GM18873 (cell line): ENCODE results near the gene EIF4G3.
"Not testable (repeated sequence)": the region's sequence is repeated elsewhere in the genome, so short reads cannot be mapped to it uniquely, and the experiment has no call there.

Source experiments
- ATAC-seq: cut with Tn5 transposase; IDR thresholded peaks from one replicate; pipeline ENCODE4 v1.9.1; 2021; ENCODE audit warnings: mild to moderate bottlenecking, moderate library complexity, moderate number of reproducible peaks; ENCODE audit not compliant: unreplicated experiment, low FRiP score

Gene EIF4G3

DNA sequence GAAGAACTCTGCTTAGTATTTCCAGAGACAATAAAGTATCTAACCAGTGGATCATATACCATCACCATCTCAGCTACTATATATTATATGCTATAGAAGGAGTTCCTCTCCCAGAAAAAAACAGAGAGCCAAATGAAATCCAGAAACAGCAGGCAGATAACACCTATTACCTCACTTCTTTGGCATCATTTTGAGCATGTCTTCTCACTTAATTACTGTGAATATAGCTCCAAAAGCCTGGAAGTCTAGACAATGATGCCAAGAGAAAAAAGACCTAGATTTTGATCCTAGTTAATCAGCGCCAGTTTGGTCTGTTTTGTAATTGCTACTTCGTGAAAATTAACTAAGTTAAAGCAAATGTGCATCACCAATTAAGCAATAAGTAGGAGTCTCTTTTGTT lies 131.3 kb downstream of the EIF4G3 start:
- ATAC-seq = no peak

DNA sequence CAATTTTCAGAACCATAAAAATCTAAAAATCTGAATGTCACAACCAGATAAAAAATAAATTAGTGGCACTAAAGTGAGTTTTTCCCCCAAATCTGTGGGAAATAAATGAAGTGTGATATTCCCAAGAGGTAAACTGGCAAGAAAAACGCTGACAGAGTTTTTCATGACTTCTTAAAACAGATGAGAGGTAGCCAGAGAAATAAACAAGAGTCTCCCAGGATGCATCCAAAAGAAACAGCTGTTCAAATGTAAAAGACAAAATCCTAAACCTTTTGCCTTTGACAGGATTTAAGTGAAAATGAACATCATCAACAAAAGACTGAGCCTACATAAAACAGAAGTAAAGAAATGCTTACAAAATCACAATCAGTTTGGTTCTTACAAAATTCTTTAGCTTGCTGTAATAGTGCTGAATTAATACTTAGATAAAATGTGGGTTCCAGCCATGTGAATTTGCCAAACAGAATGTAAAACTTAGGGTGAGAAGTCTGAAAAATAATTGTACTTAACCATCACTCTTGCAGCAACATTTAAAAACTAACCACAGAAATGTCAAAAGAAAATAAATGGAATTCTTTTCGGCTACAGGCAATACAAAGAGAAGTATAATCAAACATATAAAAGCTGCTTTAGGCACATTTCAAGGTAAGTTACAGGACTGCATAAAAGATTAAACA lies 133.6 kb downstream of the EIF4G3 start:
- no peak for ATAC-seq

- no peak for ATAC-seq
These were observed 135.2 kb downstream of the EIF4G3 start for GRCh38 chr1:21041541-21041940.

DNA sequence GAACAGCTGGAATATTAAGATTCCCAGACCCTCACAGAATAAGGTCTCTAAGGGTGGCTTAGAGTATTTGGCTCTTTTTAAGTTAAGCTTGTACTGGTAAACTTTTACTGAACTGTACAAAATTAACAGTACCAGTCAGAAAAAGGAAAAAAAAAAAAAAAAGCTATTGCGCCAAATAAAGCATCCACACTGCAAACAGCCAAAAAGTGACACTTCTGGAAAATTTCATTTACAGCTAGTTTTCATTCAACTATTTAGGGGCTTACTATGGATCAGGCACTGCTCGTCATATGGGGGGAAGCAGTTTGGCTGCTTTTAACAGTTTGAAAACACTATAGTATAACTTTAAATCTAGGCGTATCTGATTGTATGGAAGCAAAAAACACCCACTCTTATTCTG lies 139.6 kb downstream of the EIF4G3 start:
- ATAC-seq = no peak

DNA sequence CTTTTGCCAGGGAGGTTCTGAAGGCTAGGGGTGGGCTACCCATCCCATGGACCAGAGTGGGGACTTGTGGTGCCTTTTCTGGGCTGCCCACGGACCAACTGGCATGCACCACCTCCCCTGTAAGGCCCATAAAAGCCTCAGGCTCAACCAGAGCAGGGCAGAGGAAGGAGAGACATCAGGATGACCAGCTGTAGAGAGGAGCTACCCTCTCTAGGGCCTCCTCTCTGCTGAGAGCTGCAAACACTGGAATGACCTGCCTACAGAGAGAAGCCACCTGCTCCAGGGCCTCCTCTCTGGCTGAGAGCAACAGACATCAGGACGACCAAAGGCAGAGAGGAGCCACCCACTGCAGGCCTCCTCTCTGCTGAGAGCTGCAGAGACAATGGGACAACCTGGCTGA lies 140.9 kb downstream of the EIF4G3 start:
- ATAC-seq = no peak

- ATAC-seq = no peak
These were observed 141.7 kb downstream of the EIF4G3 start for GRCh38 chr1:21034725-21035628.

DNA sequence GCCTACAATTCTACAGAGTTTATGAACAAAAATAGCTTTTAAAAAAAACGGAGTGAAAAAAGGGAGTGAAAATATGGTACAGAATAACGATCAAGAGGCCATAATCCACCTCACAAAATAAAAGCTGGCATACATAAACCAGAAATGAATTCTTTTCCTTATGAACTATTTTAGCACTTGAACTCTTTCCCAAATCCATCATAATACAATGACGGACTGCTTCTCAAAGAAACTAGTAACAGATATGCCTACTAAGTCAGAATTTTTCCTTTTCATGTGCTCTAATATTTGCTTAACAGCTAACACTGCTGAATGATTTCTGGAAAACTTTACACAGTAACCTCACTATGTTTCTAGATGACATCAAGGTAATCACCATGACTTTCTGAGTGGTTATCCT lies 144.0 kb downstream of the EIF4G3 start:
- no peak for ATAC-seq

DNA sequence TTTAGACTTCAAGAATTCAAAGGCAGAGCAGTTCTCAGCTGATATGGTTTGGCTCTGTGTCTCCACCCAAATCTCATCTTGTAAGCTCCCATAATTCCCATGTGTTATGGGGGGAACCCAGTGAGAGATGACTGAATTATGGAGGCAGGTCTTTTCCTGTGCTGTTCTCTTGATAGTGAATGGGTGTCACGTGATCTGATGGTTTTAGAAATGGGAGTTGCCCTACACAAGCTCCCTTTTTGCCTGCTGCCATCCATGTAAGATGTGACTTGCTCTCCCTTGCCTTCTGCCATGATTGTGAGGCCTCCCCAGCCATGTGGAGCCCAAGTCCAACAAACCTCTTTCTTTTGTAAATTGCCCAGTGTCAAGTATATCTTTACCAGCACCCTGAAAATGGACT lies 146.5 kb downstream of the EIF4G3 start:
- ATAC-seq = no peak

- ATAC-seq = no peak
These were observed 148.1 kb downstream of the EIF4G3 start for GRCh38 chr1:21028520-21029145.

- ATAC-seq = no peak
These were observed 148.9 kb downstream of the EIF4G3 start for GRCh38 chr1:21027805-21028204.

DNA sequence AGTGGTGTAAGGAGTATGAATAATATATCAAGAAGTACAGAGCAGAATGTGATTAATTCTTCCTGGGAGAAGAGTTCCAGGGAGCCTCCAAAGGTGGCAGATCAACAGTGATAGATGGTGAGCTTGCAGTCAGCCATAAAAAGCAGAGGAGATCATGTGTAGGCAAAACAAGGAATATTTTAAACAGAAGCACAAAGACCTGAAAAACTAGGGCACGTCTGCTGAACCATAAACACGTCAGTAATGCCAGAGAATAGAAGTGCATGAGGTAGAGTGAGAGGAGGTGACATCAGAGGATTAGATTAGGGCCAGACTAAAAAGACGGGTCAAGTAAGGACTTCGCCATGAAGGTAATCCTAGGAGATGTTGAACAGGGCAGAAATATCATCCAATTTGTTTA lies 151.8 kb downstream of the EIF4G3 start:
- no peak for ATAC-seq

DNA sequence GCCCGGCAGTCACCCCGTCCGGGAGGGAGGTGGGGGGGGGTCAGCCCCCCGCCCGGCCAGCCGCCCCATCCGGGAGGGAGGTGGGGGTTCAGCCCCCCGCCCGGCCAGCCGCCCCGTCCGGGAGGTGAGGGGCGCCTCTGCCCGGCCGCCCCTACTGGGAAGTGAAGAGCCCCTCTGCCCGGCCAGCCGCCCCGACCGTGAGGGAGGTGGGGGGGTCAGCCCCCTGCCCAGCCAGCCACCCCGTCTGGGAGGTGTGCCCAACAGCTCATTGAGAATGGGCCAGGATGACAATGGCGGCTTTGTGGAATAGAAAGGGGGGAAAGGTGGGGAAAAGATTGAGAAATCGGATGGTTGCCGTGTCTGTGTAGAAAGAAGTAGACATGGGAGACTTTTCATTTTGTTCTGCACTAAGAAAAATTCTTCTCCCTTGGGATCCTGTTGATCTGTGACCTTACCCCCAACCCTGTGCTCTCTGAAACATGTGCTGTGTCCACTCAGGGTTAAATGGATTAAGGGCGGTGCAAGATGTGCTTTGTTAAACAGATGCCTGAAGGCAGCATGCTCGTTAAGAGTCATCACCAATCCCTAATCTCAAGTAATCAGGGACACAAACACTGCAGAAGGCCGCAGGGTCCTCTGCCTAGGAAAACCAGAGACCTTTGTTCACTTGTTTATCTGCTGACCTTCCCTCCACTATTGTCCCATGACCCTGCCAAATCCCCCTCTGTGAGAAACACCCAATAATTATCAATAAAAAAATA lies 152.4 kb downstream of the EIF4G3 start:
- not testable (repeated sequence) for ATAC-seq

- ATAC-seq = no peak
These were observed 154.2 kb downstream of the EIF4G3 start for GRCh38 chr1:21022279-21023040.

GRCh38 chr1:21021311-21021710 lies 155.4 kb downstream of the EIF4G3 start:
- ATAC-seq = no peak

GRCh38 chr1:21020151-21020550 lies 156.5 kb downstream of the EIF4G3 start:
- no peak for ATAC-seq

DNA sequence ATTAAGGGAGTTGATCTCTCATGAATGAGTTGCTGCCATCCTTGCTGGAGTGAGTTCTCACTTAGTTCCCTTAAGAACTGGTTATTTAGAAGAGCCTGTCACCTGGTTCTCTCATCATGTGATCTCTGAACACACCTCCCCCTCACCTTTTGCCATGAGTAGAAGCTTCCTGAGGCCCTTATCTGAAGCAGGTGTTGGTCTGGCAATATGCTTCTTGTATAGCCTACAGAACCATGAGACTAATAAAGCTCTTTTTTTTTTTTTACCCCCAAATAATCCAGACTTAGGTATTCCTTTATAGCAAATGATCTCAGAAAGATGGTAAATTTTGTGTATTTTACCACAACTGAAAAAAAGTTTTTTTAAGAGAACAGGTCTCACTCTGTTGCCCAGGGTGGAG lies 158.0 kb downstream of the EIF4G3 start:
- no peak for ATAC-seq

DNA sequence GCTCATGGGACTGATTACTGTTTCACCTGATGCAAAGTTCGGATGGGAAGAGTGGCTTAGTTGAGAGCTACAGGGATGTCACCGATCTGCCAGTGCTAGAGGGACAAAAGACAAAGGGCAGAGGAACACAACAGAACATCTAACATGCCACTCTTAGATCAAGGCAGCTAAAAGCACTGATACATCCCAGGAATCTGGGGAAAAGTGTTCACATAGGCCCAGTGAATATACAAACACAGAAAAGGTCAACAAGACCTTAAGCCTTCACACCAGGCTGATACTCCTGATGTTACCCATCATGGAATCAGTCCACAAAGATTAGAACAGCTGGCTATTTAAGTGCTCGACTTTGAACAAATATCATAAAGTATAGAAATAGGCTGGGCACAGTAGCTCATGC lies 163.2 kb downstream of the EIF4G3 start:
- no peak for ATAC-seq

DNA sequence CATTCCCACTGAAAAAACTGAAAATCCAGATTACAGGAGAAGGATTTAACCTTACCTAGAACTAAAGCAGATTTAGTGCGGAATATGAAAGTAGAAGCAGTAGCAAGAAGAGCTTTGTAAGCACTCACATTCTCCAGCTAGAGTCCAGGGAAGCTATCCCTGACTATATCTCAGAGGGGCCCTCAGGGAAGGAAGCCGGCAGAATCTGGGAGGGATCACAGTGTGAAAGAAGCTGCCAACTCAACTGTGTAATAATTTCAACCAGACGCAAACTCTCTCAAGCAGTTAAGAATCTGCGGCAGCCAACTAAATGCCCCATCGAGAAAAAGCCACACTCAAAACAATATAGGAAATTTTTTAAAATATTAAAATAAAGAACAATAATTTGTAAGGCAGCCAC lies 163.8 kb downstream of the EIF4G3 start:
- ATAC-seq = no peak

DNA sequence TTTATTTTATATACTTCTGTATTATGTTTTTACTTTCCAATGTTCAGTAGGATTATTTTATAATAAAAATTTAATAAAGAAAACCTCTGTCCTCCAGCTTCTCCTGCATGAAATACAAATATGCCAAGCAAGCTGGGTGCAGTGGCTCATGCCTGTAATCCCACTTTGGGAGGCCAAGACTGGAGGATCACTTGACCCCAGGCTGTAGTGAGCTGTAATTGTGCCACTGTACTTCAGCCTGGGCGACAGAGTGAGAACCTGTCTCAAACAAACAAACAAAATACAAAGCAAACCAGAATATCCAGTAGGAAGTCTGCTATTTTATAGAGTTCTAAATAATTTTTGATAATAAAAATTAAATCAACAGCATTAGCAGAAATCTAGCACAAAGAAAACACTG lies 168.8 kb downstream of the EIF4G3 start:
- no peak for ATAC-seq
